A673 (cell line): Measurements from ENCODE around the gene SHROOM3. TPM values are rescaled to one million over a fixed set of nuclear protein-coding genes. Genes with fewer than 3 reads are reported as not detected.

Source experiments
- BruUV-seq: library from RNA; stranded (reverse); fragments of 400-500 nt; replicated peaks from 2 replicates; lab custom pipeline; 2021; lab: Mats Ljungman, UMichigan
- CTCF ChIA-PET: fragments of 300-600 bp; sonication (Branson Sonifier 250); formaldehyde crosslinking; loops from one replicate; lab custom pipeline; 2022; ENCODE audit warnings: antibody characterized with exemption; lab: Charles Lee
- POLR2A ChIA-PET: fragments of 300-600 bp; sonication (Branson Sonifier 250); formaldehyde crosslinking; loops from one replicate; lab custom pipeline; 2022; ENCODE audit warnings: antibody characterized with exemption; ENCODE audit not compliant: low non-redundant PET; lab: Charles Lee
- DNase-seq: peaks from one replicate; pipeline ENCODE4 v3.0.0-alpha.2; 2015; ENCODE audit warnings: low spot score
- H3K27ac ChIP-seq: fragments of 200-600 bp; sonication (generic); 2 replicates; pipeline ENCODE4 v1.5.1; 2016; ENCODE audit warnings: mixed run types, low read depth, mild to moderate bottlenecking, mixed read lengths, antibody characterized with exemption, low read length; ENCODE audit not compliant: poor library complexity, severe bottlenecking
- H3K27me3 ChIP-seq: fragments of 200-600 bp; sonication (generic); replicated peaks from 2 replicates; pipeline ENCODE4 v1.6.1; 2017; ENCODE audit warnings: mixed run types, low read depth, mild to moderate bottlenecking, mixed read lengths, antibody characterized with exemption, low read length; ENCODE audit not compliant: insufficient read depth, poor library complexity
- H3K36me3 ChIP-seq: fragments of 200-600 bp; sonication (generic); 2 replicates; pipeline ENCODE4 v1.6.1; 2016; ENCODE audit warnings: mixed run types, mild to moderate bottlenecking, mixed read lengths, antibody characterized with exemption, low read length; ENCODE audit not compliant: insufficient read depth, poor library complexity, severe bottlenecking
- H3K4me1 ChIP-seq: fragments of 200-600 bp; sonication (generic); 2 replicates; pipeline ENCODE4 v1.6.1; 2017; ENCODE audit warnings: mixed run types, mild to moderate bottlenecking, mixed read lengths, antibody characterized with exemption, low read length; ENCODE audit not compliant: insufficient read depth, poor library complexity, severe bottlenecking
- H3K4me3 ChIP-seq: fragments of 200-600 bp; sonication (generic); 2 replicates; pipeline ENCODE4 v1.5.1; 2016; ENCODE audit warnings: low read depth, mixed run types, mild to moderate bottlenecking, mixed read lengths, low read length; ENCODE audit not compliant: poor library complexity, severe bottlenecking
- H3K9me3 ChIP-seq: fragments of 200-600 bp; sonication (generic); 2 replicates; pipeline ENCODE4 v1.6.1; 2016; ENCODE audit warnings: mixed run types, low read depth, mild to moderate bottlenecking, mixed read lengths, antibody characterized with exemption, low read length; ENCODE audit not compliant: poor library complexity, severe bottlenecking
- EZH2 ChIP-seq: fragments of 200-600 bp; sonication (generic); IDR thresholded peaks from 2 replicates; pipeline ENCODE4 v1.6.1; 2017; ENCODE audit warnings: borderline replicate concordance, low read depth, mild to moderate bottlenecking, mixed read lengths, antibody characterized with exemption, low read length; ENCODE audit not compliant: poor library complexity, severe bottlenecking
- intact Hi-C: fragments of 100-400 bp; cut with micrococcal nuclease; formaldehyde crosslinking; loops from one replicate; pipeline ENCODE4 v1.10.0; 2022; ENCODE audit not compliant: unreplicated experiment
- total RNA-seq: library from RNA; stranded (reverse); gene quantifications from 2 replicates; pipeline ENCODE4 v1.2.3, GENCODE V29; 2021
- TF ChIP-seq, protein P1 (sequence below): fragments of 300-800, 200-600 bp; sonication (generic); conservative IDR thresholded peaks from 2 replicates; pipeline ENCODE4 v1.5.1; 2017; ENCODE audit warnings: low read depth, mild to moderate bottlenecking, antibody characterized with exemption, low read length, moderate library complexity, mixed read lengths

SHROOM3 gene
- total RNA-seq, 1 experiment from 2014 or later = 9.3 TPM

DNA sequence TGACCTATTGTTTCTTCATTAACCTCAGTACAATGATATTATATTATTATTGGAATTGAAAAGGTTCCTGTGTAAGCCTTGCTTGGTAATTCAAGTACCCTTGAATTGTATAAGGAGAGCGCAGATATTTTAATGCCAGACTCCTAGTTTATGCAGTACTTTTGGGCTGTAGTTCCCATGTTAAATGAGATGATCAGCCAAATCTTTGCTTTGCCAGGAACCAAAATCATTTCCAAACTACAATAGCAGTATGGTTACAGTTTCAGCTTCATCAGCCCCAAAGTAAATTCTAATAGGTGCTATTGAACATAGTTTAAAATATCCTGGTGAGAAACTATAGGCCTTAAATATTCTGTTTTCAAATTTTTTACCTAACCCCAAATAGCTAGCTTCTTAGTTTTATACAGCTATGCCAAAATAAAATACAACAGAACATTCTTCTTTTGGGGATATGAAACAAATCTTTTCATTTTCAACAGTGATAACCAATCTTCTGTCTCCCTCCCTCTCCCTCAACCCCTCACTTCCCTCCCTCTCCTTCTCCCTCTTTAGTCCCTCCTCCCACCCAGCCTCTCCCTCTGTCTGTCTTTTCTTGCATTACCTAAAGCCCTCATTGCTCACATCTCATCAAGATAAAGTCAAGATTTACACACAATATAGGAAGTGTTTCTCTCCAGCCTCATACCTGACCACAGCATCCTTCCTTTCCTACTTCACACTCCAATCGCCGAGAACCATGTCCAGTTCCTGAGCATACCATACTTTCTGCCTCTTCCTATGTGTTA lies 190.1 kb downstream of the SHROOM3 start:
- no TSS peak for BruUV-seq
- no peaks in the 10 kb centered on the region for H3K36me3 ChIP-seq
- intact Hi-C loops = no loop called here
- H3K27ac ChIP-seq = no peak overlapping the region
- no peaks in the 10 kb centered on the region for H3K9me3 ChIP-seq
- POLR2A ChIA-PET = no interaction called here
- CTCF ChIA-PET = no interaction called here
- no peaks in the 10 kb centered on the region for H3K4me1 ChIP-seq
- TF ChIP-seq EZH2 = no peak
- TF ChIP-seq, protein P1, sequence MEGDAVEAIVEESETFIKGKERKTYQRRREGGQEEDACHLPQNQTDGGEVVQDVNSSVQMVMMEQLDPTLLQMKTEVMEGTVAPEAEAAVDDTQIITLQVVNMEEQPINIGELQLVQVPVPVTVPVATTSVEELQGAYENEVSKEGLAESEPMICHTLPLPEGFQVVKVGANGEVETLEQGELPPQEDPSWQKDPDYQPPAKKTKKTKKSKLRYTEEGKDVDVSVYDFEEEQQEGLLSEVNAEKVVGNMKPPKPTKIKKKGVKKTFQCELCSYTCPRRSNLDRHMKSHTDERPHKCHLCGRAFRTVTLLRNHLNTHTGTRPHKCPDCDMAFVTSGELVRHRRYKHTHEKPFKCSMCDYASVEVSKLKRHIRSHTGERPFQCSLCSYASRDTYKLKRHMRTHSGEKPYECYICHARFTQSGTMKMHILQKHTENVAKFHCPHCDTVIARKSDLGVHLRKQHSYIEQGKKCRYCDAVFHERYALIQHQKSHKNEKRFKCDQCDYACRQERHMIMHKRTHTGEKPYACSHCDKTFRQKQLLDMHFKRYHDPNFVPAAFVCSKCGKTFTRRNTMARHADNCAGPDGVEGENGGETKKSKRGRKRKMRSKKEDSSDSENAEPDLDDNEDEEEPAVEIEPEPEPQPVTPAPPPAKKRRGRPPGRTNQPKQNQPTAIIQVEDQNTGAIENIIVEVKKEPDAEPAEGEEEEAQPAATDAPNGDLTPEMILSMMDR = no peak
- H3K4me3 ChIP-seq = no peak overlapping the region
- H3K27me3 ChIP-seq = no peaks in the 10 kb centered on the region
- DNase-seq = no peak

DNA sequence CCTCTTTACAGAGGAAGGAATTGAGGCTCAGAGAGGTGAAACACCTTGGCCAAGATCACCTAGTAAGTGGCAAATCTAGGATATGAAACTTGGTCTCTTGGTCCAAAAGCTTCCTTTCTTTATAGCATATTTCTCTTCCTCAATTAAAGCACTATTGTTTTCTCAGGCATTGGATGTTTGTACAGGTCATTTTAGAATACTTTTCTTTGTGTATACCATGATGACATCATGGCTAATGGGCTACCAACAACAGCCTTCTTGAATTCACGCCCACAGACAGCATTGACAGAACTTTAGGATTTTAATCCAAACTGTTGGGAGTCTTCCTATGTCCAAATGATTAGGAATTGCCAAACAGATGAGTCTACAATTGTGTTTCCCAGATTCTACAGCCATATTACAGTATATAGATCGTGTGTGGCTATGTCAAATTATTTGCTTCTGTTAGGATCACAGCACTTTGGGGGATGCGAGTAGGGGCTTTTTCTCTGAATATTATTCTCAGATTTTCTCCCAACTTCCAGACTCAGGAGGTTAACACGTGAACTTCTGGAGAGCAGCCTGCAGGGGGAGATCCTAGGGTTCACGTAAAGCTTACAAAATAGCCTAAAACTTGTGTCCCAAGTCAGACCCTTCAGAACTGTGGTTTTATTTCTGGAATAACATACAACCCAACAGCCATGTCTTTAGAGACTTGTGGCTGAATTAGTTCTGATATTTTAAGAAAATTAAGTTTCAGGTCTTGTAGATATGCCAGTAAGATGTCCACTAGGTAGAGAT lies 191.8 kb downstream of the SHROOM3 start:
- Histone ChIP-seq H3K4me3 (no peak overlapping the region), H3K4me1 (no peaks in the 10 kb centered on the region), H3K27ac (no peak overlapping the region), H3K9me3 (no peaks in the 10 kb centered on the region), H3K27me3 (no peaks in the 10 kb centered on the region), H3K36me3 (no peaks in the 10 kb centered on the region)
- TF ChIP-seq EZH2 = no peak
- TF ChIP-seq, protein P1 = peak; percentile 44
- ChIA-PET POLR2A (no interaction called here), CTCF (interaction anchor here (0.7 kb wide), 1 partner anchor 106 kb away, joined by 5 read pairs; no protein-coding TSS in a partner anchor)
- DNase-seq = peak; percentile 13
- intact Hi-C loops = no loop called here
- BruUV-seq = no TSS peak

DNA sequence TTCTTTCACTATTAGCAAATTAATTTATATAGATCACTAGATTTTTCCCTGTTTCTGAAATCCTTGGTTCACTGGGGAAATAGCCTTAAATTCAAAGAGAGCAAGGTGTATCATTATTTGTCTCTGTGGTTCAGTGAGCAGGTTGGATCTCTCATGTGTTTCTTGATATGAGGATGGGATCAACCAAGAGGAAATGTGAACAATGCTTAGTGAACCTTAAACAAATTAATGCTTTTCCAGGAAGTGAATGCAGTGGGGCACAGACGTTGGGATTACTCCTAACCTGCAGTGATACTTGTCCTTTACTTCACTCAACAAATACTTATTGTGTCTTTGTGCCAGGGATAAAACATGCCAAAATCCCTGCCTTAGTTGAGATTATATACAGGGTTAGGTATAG lies 193.2 kb downstream of the SHROOM3 start:
- no peaks in the 10 kb centered on the region for H3K4me1 ChIP-seq
- no peak for TF ChIP-seq EZH2
- TF ChIP-seq, protein P1 = no peak
- H3K9me3 ChIP-seq = no peaks in the 10 kb centered on the region
- H3K27ac ChIP-seq = no peak overlapping the region
- intact Hi-C loops = no loop called here
- no TSS peak for BruUV-seq
- CTCF ChIA-PET = no interaction called here
- H3K27me3 ChIP-seq = no peaks in the 10 kb centered on the region
- H3K36me3 ChIP-seq = no peaks in the 10 kb centered on the region
- POLR2A ChIA-PET = no interaction called here
- H3K4me3 ChIP-seq = no peak overlapping the region
- no peak for DNase-seq
